ENCODE measurements around the gene HIVEP3.

- TF ChIP-seq, protein P1, sequence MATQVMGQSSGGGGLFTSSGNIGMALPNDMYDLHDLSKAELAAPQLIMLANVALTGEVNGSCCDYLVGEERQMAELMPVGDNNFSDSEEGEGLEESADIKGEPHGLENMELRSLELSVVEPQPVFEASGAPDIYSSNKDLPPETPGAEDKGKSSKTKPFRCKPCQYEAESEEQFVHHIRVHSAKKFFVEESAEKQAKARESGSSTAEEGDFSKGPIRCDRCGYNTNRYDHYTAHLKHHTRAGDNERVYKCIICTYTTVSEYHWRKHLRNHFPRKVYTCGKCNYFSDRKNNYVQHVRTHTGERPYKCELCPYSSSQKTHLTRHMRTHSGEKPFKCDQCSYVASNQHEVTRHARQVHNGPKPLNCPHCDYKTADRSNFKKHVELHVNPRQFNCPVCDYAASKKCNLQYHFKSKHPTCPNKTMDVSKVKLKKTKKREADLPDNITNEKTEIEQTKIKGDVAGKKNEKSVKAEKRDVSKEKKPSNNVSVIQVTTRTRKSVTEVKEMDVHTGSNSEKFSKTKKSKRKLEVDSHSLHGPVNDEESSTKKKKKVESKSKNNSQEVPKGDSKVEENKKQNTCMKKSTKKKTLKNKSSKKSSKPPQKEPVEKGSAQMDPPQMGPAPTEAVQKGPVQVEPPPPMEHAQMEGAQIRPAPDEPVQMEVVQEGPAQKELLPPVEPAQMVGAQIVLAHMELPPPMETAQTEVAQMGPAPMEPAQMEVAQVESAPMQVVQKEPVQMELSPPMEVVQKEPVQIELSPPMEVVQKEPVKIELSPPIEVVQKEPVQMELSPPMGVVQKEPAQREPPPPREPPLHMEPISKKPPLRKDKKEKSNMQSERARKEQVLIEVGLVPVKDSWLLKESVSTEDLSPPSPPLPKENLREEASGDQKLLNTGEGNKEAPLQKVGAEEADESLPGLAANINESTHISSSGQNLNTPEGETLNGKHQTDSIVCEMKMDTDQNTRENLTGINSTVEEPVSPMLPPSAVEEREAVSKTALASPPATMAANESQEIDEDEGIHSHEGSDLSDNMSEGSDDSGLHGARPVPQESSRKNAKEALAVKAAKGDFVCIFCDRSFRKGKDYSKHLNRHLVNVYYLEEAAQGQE (IDR thresholded peaks at IDR 0.05; ENCODE audit: insufficient read depth in 1 of 2, low read depth in 2 of 2, low read length in 2 of 2) = no peak
- no peak for TF ChIP-seq POLR2AphosphoS5 (IDR thresholded peaks at IDR 0.05; ENCODE audit: low read depth, low read length)
Measured at GRCh38 chr1:41776891-41777441, 141.8 kb downstream of the HIVEP3 start.
